ENCODE measurements around the gene VTI1A. TPM values are rescaled to one million over a fixed set of nuclear protein-coding genes. Genes with fewer than 3 reads are reported as not detected.
"Not testable (repeated sequence)": the region's sequence is repeated elsewhere in the genome, so short reads cannot be mapped to it uniquely, and the experiment has no call there.

VTI1A gene
- total RNA-seq, 2 experiments from 2014 or later, result 39.0 to 54.6 TPM

- no peaks in the 10 kb centered on the region for H3K9me3 Mint-ChIP-seq (ENCODE audit: low read depth)
- no peak overlapping the region for H3K4me3 Mint-ChIP-seq
- H3K27ac Mint-ChIP-seq, result no peak overlapping the region
- DNase-seq (no peak), ATAC-seq (no peak)
- H3K27me3 Mint-ChIP-seq, result no peaks in the 10 kb centered on the region
- CTCF ChIA-PET, result no interaction called here
- peaks cover 13% of the 10 kb centered on the region for H3K36me3 Mint-ChIP-seq
- no peaks in the 10 kb centered on the region for H3K4me1 Mint-ChIP-seq
Observed at GRCh38 chr10:112713411-112713810, 266.4 kb downstream of the VTI1A start.

- ATAC-seq, result no peak
- no peaks in the 10 kb centered on the region for H3K4me1 Mint-ChIP-seq
- no peaks in the 10 kb centered on the region for H3K9me3 Mint-ChIP-seq (ENCODE audit: low read depth)
- no peak overlapping the region for H3K4me3 Mint-ChIP-seq
- no peaks in the 10 kb centered on the region for H3K27me3 Mint-ChIP-seq
- no peak overlapping the region for H3K27ac Mint-ChIP-seq
- CTCF ChIA-PET, result no interaction called here
- no peak for DNase-seq
- peaks cover 15% of the 10 kb centered on the region for H3K36me3 Mint-ChIP-seq
Observed at GRCh38 chr10:112715581-112715980, 268.6 kb downstream of the VTI1A start.

GRCh38 chr10:112716076-112716475, 269.1 kb downstream of the VTI1A start:
- no peak overlapping the region for H3K27ac Mint-ChIP-seq
- H3K4me3 Mint-ChIP-seq, result no peak overlapping the region
- H3K27me3 Mint-ChIP-seq, result no peaks in the 10 kb centered on the region
- CTCF ChIA-PET, result no interaction called here
- H3K4me1 Mint-ChIP-seq, result no peaks in the 10 kb centered on the region
- ATAC-seq (no peak), DNase-seq (no peak)
- H3K9me3 Mint-ChIP-seq (ENCODE audit: low read depth), result no peaks in the 10 kb centered on the region
- peaks cover 15% of the 10 kb centered on the region for H3K36me3 Mint-ChIP-seq

- Mint-ChIP-seq H3K36me3 (peaks cover 12% of the 10 kb centered on the region), H3K9me3 (ENCODE audit: low read depth) (no peaks in the 10 kb centered on the region), H3K27me3 (no peaks in the 10 kb centered on the region), H3K27ac (no peak overlapping the region), H3K4me1 (no peaks in the 10 kb centered on the region), H3K4me3 (no peak overlapping the region)
- ATAC-seq (no peak), DNase-seq (no peak)
- CTCF ChIA-PET, result no interaction called here
Observed at GRCh38 chr10:112716924-112717413, 270.0 kb downstream of the VTI1A start.

GRCh38 chr10:112720178-112720577, 273.2 kb downstream of the VTI1A start:
- no peak overlapping the region for H3K4me3 Mint-ChIP-seq
- no peak overlapping the region for H3K27ac Mint-ChIP-seq
- H3K4me1 Mint-ChIP-seq, result no peaks in the 10 kb centered on the region
- DNase-seq, result no peak
- no peaks in the 10 kb centered on the region for H3K27me3 Mint-ChIP-seq
- H3K36me3 Mint-ChIP-seq, result peaks cover 8% of the 10 kb centered on the region
- no peak for ATAC-seq
- H3K9me3 Mint-ChIP-seq (ENCODE audit: low read depth), result no peaks in the 10 kb centered on the region
- CTCF ChIA-PET, result no interaction called here

GRCh38 chr10:112721080-112721698, 274.2 kb downstream of the VTI1A start:
- Mint-ChIP-seq H3K4me3 (no peak overlapping the region), H3K9me3 (ENCODE audit: low read depth) (no peaks in the 10 kb centered on the region), H3K27ac (no peak overlapping the region), H3K27me3 (no peaks in the 10 kb centered on the region), H3K4me1 (no peaks in the 10 kb centered on the region), H3K36me3 (peaks cover 5% of the 10 kb centered on the region)
- CTCF ChIA-PET, result interaction anchor here (0.7 to 1.6 kb wide), 4 partner anchors 46 to 800 kb away, joined by 3 to 5 read pairs (median 4); no protein-coding TSS in a partner anchor
- DNase-seq, result no peak
- peak; percentile 45 for ATAC-seq

GRCh38 chr10:112722758-112723157, 275.7 kb downstream of the VTI1A start:
- CTCF ChIA-PET, result interaction anchor here (1.6 kb wide), 1 partner anchor 660 kb away, joined by 3 read pairs; no protein-coding TSS in a partner anchor
- Mint-ChIP-seq H3K27ac (no peak overlapping the region), H3K4me3 (no peak overlapping the region), H3K27me3 (no peaks in the 10 kb centered on the region), H3K4me1 (no peaks in the 10 kb centered on the region), H3K36me3 (peaks cover 4% of the 10 kb centered on the region), H3K9me3 (ENCODE audit: low read depth) (no peaks in the 10 kb centered on the region)
- ATAC-seq (no peak), DNase-seq (no peak)

- Mint-ChIP-seq H3K27me3 (no peaks in the 10 kb centered on the region), H3K9me3 (ENCODE audit: low read depth) (no peaks in the 10 kb centered on the region), H3K27ac (no peak overlapping the region), H3K4me1 (no peaks in the 10 kb centered on the region), H3K36me3 (peaks cover 4% of the 10 kb centered on the region), H3K4me3 (no peak overlapping the region)
- CTCF ChIA-PET, result no interaction called here
- DNase-seq, result no peak
- no peak for ATAC-seq
Observed at GRCh38 chr10:112723876-112724275, 276.9 kb downstream of the VTI1A start.

GRCh38 chr10:112724404-112724991, 277.5 kb downstream of the VTI1A start:
- Mint-ChIP-seq H3K4me1 (no peaks in the 10 kb centered on the region), H3K4me3 (no peak overlapping the region), H3K27ac (no peak overlapping the region), H3K36me3 (peaks cover 4% of the 10 kb centered on the region), H3K9me3 (ENCODE audit: low read depth) (no peaks in the 10 kb centered on the region), H3K27me3 (no peaks in the 10 kb centered on the region)
- ATAC-seq (no peak), DNase-seq (no peak)
- CTCF ChIA-PET, result no interaction called here

GRCh38 chr10:112728118-112728883, 281.3 kb downstream of the VTI1A start:
- H3K36me3 Mint-ChIP-seq, result peaks cover 2% of the 10 kb centered on the region
- DNase-seq (no peak), ATAC-seq (no peak)
- CTCF ChIA-PET, result no interaction called here
- H3K27ac Mint-ChIP-seq, result no peak overlapping the region
- H3K4me3 Mint-ChIP-seq, result no peak overlapping the region
- H3K9me3 Mint-ChIP-seq (ENCODE audit: low read depth), result no peaks in the 10 kb centered on the region
- no peaks in the 10 kb centered on the region for H3K4me1 Mint-ChIP-seq
- no peaks in the 10 kb centered on the region for H3K27me3 Mint-ChIP-seq

GRCh38 chr10:112728997-112729396, 282.0 kb downstream of the VTI1A start:
- DNase-seq (no peak), ATAC-seq (no peak)
- Mint-ChIP-seq H3K4me1 (no peaks in the 10 kb centered on the region), H3K9me3 (ENCODE audit: low read depth) (no peaks in the 10 kb centered on the region), H3K27ac (no peak overlapping the region), H3K27me3 (no peaks in the 10 kb centered on the region), H3K36me3 (peaks cover 2% of the 10 kb centered on the region), H3K4me3 (no peak overlapping the region)
- CTCF ChIA-PET, result no interaction called here

- DNase-seq; H3K36me3 Mint-ChIP-seq; H3K4me3 Mint-ChIP-seq; H3K27me3 Mint-ChIP-seq; ATAC-seq; CTCF ChIA-PET; H3K4me1 Mint-ChIP-seq; H3K9me3 Mint-ChIP-seq (ENCODE audit: low read depth); H3K27ac Mint-ChIP-seq: not testable (repeated sequence)
Observed at GRCh38 chr10:112731450-112731849, 284.4 kb downstream of the VTI1A start.

GRCh38 chr10:112732277-112732921, 285.4 kb downstream of the VTI1A start:
- H3K27me3 Mint-ChIP-seq, result no peaks in the 10 kb centered on the region
- no peak overlapping the region for H3K27ac Mint-ChIP-seq
- H3K9me3 Mint-ChIP-seq (ENCODE audit: low read depth), result no peaks in the 10 kb centered on the region
- H3K4me1 Mint-ChIP-seq, result no peaks in the 10 kb centered on the region
- peaks cover 4% of the 10 kb centered on the region for H3K36me3 Mint-ChIP-seq
- no peak overlapping the region for H3K4me3 Mint-ChIP-seq
- DNase-seq (no peak), ATAC-seq (no peak)
- CTCF ChIA-PET, result no interaction called here

All from activated CD8-positive, alpha-beta memory T cell treated with anti-CD3 and anti-CD28 coated beads, Interleukin-2, amount 10 ng/mL, durations not matched to agents 7 days and 5 days (primary cell).